Measurements from ENCODE around the gene SKAP2. TPM values are rescaled to one million over a fixed set of nuclear protein-coding genes. Genes with fewer than 3 reads are reported as not detected.

Gene SKAP2
- total and polyA plus RNA-seq, 2 experiments from 2014 or later = 2.5 to 4.4 TPM

DNA sequence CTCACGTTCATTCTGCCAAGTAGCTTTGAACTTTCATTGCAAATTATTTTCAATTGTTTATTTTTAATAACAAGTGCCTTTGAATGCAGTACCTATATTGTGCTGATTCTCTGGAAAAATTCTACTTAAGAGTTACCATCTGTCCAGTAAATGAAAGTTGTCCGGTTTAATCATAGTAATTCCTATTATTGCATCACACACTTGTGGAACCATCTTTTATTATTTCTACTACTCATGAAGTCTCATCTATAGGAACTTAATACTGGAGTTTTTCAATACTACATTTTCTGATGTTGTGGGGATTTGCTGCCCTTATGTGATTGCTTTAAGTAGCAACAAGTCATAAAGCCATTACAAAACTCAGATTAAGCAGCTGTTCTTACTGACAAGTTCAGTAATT is 16.5 kb upstream of the SKAP2 start:
- H3K27me3 ChIP-seq (ENCODE audit: insufficient read depth) = no peaks in the 10 kb centered on the region
- ATAC-seq (no peak), DNase-seq (ENCODE audit: low spot score) (no peak)
- no peaks in the 10 kb centered on the region for H3K9me2 ChIP-seq (ENCODE audit: insufficient read depth)
- H3K4me3 ChIP-seq = no peak overlapping the region
- TF ChIP-seq POLR2AphosphoS5 (IDR thresholded peaks at IDR 0.05; ENCODE audit: low read depth) = no peak
- no peak for TF ChIP-seq ZNF331 (CRISPR knock-in tag; IDR thresholded peaks at IDR 0.05; ENCODE audit: low read depth)
- TF ChIP-seq, protein P1, sequence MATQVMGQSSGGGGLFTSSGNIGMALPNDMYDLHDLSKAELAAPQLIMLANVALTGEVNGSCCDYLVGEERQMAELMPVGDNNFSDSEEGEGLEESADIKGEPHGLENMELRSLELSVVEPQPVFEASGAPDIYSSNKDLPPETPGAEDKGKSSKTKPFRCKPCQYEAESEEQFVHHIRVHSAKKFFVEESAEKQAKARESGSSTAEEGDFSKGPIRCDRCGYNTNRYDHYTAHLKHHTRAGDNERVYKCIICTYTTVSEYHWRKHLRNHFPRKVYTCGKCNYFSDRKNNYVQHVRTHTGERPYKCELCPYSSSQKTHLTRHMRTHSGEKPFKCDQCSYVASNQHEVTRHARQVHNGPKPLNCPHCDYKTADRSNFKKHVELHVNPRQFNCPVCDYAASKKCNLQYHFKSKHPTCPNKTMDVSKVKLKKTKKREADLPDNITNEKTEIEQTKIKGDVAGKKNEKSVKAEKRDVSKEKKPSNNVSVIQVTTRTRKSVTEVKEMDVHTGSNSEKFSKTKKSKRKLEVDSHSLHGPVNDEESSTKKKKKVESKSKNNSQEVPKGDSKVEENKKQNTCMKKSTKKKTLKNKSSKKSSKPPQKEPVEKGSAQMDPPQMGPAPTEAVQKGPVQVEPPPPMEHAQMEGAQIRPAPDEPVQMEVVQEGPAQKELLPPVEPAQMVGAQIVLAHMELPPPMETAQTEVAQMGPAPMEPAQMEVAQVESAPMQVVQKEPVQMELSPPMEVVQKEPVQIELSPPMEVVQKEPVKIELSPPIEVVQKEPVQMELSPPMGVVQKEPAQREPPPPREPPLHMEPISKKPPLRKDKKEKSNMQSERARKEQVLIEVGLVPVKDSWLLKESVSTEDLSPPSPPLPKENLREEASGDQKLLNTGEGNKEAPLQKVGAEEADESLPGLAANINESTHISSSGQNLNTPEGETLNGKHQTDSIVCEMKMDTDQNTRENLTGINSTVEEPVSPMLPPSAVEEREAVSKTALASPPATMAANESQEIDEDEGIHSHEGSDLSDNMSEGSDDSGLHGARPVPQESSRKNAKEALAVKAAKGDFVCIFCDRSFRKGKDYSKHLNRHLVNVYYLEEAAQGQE (IDR thresholded peaks at IDR 0.05; ENCODE audit: unreplicated experiment) = no peak
- TF ChIP-seq EZH2phosphoT487 (IDR thresholded peaks at IDR 0.05; ENCODE audit: unreplicated experiment) = no peak
- TF ChIP-seq, protein P2, sequence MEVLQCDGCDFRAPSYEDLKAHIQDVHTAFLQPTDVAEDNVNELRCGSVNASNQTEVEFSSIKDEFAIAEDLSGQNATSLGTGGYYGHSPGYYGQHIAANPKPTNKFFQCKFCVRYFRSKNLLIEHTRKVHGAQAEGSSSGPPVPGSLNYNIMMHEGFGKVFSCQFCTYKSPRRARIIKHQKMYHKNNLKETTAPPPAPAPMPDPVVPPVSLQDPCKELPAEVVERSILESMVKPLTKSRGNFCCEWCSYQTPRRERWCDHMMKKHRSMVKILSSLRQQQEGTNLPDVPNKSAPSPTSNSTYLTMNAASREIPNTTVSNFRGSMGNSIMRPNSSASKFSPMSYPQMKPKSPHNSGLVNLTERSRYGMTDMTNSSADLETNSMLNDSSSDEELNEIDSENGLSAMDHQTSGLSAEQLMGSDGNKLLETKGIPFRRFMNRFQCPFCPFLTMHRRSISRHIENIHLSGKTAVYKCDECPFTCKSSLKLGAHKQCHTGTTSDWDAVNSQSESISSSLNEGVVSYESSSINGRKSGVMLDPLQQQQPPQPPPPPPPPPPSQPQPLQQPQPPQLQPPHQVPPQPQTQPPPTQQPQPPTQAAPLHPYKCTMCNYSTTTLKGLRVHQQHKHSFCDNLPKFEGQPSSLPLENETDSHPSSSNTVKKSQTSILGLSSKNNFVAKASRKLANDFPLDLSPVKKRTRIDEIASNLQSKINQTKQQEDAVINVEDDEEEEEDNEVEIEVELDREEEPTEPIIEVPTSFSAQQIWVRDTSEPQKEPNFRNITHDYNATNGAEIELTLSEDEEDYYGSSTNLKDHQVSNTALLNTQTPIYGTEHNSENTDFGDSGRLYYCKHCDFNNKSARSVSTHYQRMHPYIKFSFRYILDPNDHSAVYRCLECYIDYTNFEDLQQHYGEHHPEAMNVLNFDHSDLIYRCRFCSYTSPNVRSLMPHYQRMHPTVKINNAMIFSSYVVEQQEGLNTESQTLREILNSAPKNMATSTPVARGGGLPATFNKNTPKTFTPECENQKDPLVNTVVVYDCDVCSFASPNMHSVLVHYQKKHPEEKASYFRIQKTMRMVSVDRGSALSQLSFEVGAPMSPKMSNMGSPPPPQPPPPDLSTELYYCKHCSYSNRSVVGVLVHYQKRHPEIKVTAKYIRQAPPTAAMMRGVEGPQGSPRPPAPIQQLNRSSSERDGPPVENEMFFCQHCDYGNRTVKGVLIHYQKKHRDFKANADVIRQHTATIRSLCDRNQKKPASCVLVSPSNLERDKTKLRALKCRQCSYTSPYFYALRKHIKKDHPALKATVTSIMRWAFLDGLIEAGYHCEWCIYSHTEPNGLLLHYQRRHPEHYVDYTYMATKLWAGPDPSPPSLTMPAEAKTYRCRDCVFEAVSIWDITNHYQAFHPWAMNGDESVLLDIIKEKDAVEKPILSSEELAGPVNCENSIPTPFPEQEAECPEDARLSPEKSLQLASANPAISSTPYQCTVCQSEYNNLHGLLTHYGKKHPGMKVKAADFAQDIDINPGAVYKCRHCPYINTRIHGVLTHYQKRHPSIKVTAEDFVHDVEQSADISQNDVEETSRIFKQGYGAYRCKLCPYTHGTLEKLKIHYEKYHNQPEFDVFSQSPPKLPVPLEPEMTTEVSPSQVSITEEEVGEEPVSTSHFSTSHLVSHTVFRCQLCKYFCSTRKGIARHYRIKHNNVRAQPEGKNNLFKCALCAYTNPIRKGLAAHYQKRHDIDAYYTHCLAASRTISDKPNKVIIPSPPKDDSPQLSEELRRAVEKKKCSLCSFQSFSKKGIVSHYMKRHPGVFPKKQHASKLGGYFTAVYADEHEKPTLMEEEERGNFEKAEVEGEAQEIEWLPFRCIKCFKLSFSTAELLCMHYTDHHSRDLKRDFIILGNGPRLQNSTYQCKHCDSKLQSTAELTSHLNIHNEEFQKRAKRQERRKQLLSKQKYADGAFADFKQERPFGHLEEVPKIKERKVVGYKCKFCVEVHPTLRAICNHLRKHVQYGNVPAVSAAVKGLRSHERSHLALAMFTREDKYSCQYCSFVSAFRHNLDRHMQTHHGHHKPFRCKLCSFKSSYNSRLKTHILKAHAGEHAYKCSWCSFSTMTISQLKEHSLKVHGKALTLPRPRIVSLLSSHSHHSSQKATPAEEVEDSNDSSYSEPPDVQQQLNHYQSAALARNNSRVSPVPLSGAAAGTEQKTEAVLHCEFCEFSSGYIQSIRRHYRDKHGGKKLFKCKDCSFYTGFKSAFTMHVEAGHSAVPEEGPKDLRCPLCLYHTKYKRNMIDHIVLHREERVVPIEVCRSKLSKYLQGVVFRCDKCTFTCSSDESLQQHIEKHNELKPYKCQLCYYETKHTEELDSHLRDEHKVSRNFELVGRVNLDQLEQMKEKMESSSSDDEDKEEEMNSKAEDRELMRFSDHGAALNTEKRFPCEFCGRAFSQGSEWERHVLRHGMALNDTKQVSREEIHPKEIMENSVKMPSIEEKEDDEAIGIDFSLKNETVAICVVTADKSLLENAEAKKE (CRISPR knock-in tag; IDR thresholded peaks at IDR 0.05) = no peak
- no peak for TF ChIP-seq NANOG (IDR thresholded peaks at IDR 0.05; ENCODE audit: borderline replicate concordance)
- TF ChIP-seq ZNF114 (CRISPR knock-in tag; IDR thresholded peaks at IDR 0.05) = no peak
- TF ChIP-seq, protein P3, sequence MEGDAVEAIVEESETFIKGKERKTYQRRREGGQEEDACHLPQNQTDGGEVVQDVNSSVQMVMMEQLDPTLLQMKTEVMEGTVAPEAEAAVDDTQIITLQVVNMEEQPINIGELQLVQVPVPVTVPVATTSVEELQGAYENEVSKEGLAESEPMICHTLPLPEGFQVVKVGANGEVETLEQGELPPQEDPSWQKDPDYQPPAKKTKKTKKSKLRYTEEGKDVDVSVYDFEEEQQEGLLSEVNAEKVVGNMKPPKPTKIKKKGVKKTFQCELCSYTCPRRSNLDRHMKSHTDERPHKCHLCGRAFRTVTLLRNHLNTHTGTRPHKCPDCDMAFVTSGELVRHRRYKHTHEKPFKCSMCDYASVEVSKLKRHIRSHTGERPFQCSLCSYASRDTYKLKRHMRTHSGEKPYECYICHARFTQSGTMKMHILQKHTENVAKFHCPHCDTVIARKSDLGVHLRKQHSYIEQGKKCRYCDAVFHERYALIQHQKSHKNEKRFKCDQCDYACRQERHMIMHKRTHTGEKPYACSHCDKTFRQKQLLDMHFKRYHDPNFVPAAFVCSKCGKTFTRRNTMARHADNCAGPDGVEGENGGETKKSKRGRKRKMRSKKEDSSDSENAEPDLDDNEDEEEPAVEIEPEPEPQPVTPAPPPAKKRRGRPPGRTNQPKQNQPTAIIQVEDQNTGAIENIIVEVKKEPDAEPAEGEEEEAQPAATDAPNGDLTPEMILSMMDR (conservative IDR thresholded peaks at IDR 0.05; ENCODE audit: low read depth in 2 of 2) = no peak
- TF ChIP-seq EZH2 (IDR thresholded peaks at IDR 0.05; ENCODE audit: low read depth, unreplicated experiment) = no peak
- TF ChIP-seq CREB1 (CRISPR knock-in tag; IDR thresholded peaks at IDR 0.05; ENCODE audit: low read depth) = no peak
- no peak for TF ChIP-seq JUNB (IDR thresholded peaks at IDR 0.05; ENCODE audit: unreplicated experiment)
- no peak for TF ChIP-seq STAT1 (IDR thresholded peaks at IDR 0.05; ENCODE audit: unreplicated experiment)
- TF ChIP-seq, protein P4, sequence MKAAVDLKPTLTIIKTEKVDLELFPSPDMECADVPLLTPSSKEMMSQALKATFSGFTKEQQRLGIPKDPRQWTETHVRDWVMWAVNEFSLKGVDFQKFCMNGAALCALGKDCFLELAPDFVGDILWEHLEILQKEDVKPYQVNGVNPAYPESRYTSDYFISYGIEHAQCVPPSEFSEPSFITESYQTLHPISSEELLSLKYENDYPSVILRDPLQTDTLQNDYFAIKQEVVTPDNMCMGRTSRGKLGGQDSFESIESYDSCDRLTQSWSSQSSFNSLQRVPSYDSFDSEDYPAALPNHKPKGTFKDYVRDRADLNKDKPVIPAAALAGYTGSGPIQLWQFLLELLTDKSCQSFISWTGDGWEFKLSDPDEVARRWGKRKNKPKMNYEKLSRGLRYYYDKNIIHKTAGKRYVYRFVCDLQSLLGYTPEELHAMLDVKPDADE (IDR thresholded peaks at IDR 0.05) = no peak
- no peaks in the 10 kb centered on the region for H3K36me3 ChIP-seq (ENCODE audit: insufficient read depth)
- H3K27ac ChIP-seq (ENCODE audit: low read depth) = no peak overlapping the region
- Mint-ChIP-seq H3K4me3 (no peak overlapping the region), H3K4me1 (no peaks in the 10 kb centered on the region), H3K9me3 (peaks cover 3% of the 10 kb centered on the region; the same call in 2 of the 3 replicates), H3K27ac (no peak overlapping the region), H3K27me3 (ENCODE audit: insufficient read depth, low read depth, poor library complexity) (no peaks in the 10 kb centered on the region), H3K36me3 (ENCODE audit: low read depth) (no peaks in the 10 kb centered on the region; the same call in 2 of the 3 replicates)
- no peaks in the 10 kb centered on the region for H3K4me1 ChIP-seq (ENCODE audit: insufficient read depth)
- H4K20me1 ChIP-seq (replicated peaks; ENCODE audit: insufficient read depth) = no peaks in the 10 kb centered on the region
- H3F3A ChIP-seq (replicated peaks; ENCODE audit: low read depth) = no peaks in the 10 kb centered on the region
- H2AFZ ChIP-seq = no peak overlapping the region
- H3K4me2 ChIP-seq = no peak overlapping the region
- no peaks in the 10 kb centered on the region for H3K79me2 ChIP-seq (replicated peaks; ENCODE audit: insufficient read depth)

All from GM23338 (cell line).